ENCODE measurements around the gene FBXO5. TPM values are rescaled to one million over a fixed set of nuclear protein-coding genes. Genes with fewer than 3 reads are reported as not detected.
A peak's percentile ranks its signal among the peaks of the same experiment; 100 is the strongest.
"Not testable (repeated sequence)": the region's sequence is repeated elsewhere in the genome, so short reads cannot be mapped to it uniquely, and the experiment has no call there.

Gene FBXO5
- total and polyA plus RNA-seq, 2 experiments from 2014 or later = 11.2 to 15.5 TPM

- H3K9me3 ChIP-seq (ENCODE audit: low read depth) = no peaks in the 10 kb centered on the region
- H3K4me2 ChIP-seq (ENCODE audit: unreplicated experiment) = peak overlapping the region; percentile 83
- no peak overlapping the region for H3K9ac ChIP-seq
- H3K4me3 ChIP-seq = peak overlapping the region; percentile 91; the same call in 1 of the 2 replicates
- no peak overlapping the region for H2AFZ ChIP-seq
- peaks cover 20% of the 10 kb centered on the region for H3K36me3 ChIP-seq (ENCODE audit: low read depth)
- DNase-seq = no peak
- 0 out of 2 replicates have a peak, but pooled peaks cover 6% of the 10 kb centered on the region for H3F3A ChIP-seq (ENCODE audit: insufficient read depth)
- H3K27me3 ChIP-seq (replicated peaks; ENCODE audit: insufficient read depth) = no peaks in the 10 kb centered on the region
- TF ChIP-seq EZH2phosphoT487 (IDR thresholded peaks at IDR 0.05; ENCODE audit: insufficient read depth, low read depth) (no peak), EZH2 (IDR thresholded peaks at IDR 0.05; ENCODE audit: insufficient read depth, poor library complexity, severe bottlenecking) (no peak)
- H3K27ac ChIP-seq = no peak overlapping the region
- peaks cover 91% of the 10 kb centered on the region for H3K79me2 ChIP-seq (ENCODE audit: insufficient read depth)
- H3K9me2 ChIP-seq (ENCODE audit: insufficient read depth) = no peaks in the 10 kb centered on the region
- peaks cover 21% of the 10 kb centered on the region for H3K4me1 ChIP-seq (ENCODE audit: insufficient read depth)
- in situ Hi-C loops (cut with MboI) = no loop called here
- no peaks in the 10 kb centered on the region for H4K20me1 ChIP-seq (ENCODE audit: insufficient read depth)
These were observed 17.4 kb upstream of the FBXO5 start for GRCh38 chr6:153000243-153000642.

GRCh38 chr6:152999538-152999937, 16.7 kb upstream of the FBXO5 start:
- H3K4me3 ChIP-seq; DNase-seq; H2AFZ ChIP-seq; in situ Hi-C loops (cut with MboI); H3K4me2 ChIP-seq (ENCODE audit: unreplicated experiment); H3K9me3 ChIP-seq (ENCODE audit: low read depth); H4K20me1 ChIP-seq (ENCODE audit: insufficient read depth); H3F3A ChIP-seq (ENCODE audit: insufficient read depth); H3K27ac ChIP-seq; H3K27me3 ChIP-seq (replicated peaks; ENCODE audit: insufficient read depth); H3K9ac ChIP-seq; H3K9me2 ChIP-seq (ENCODE audit: insufficient read depth): not testable (repeated sequence)
- 71% methylated on average over 2 of the region's 2 CpGs for WGBS, 2 experiments (ENCODE audit: low coverage in 1 of 2, low lambda C conversion rate in 2 of 2, missing lambda C conversion rate in 2 of 2)
- Histone ChIP-seq H3K4me1 (ENCODE audit: insufficient read depth) (peaks cover 21% of the 10 kb centered on the region), H3K36me3 (ENCODE audit: low read depth) (peaks cover 20% of the 10 kb centered on the region), H3K79me2 (ENCODE audit: insufficient read depth) (peaks cover 93% of the 10 kb centered on the region)

GRCh38 chr6:152993847-152994246, 11.0 kb upstream of the FBXO5 start:
- H3K4me1 ChIP-seq (ENCODE audit: insufficient read depth) = no peaks in the 10 kb centered on the region
- no peak for TF ChIP-seq EZH2phosphoT487 (IDR thresholded peaks at IDR 0.05; ENCODE audit: insufficient read depth, low read depth)
- no peak for TF ChIP-seq EZH2 (IDR thresholded peaks at IDR 0.05; ENCODE audit: insufficient read depth, poor library complexity, severe bottlenecking)
- in situ Hi-C loops (cut with MboI) = no loop called here
- no peak overlapping the region for H3K27ac ChIP-seq
- H3K9me3 ChIP-seq (ENCODE audit: low read depth) = no peaks in the 10 kb centered on the region
- no peak overlapping the region for H3K4me3 ChIP-seq
- no peak overlapping the region for H3K4me2 ChIP-seq (ENCODE audit: unreplicated experiment)
- no peak for DNase-seq
- peaks cover 62% of the 10 kb centered on the region for H3K36me3 ChIP-seq (ENCODE audit: low read depth)
- H2AFZ ChIP-seq = no peak overlapping the region
- H3K9ac ChIP-seq = no peak overlapping the region
- no peaks in the 10 kb centered on the region for H4K20me1 ChIP-seq (ENCODE audit: insufficient read depth)
- H3K9me2 ChIP-seq (ENCODE audit: insufficient read depth) = no peaks in the 10 kb centered on the region
- peaks cover 95% of the 10 kb centered on the region for H3K79me2 ChIP-seq (ENCODE audit: insufficient read depth)
- H3F3A ChIP-seq (ENCODE audit: insufficient read depth) = 0 out of 2 replicates have a peak, but pooled peaks cover 13% of the 10 kb centered on the region
- no peaks in the 10 kb centered on the region for H3K27me3 ChIP-seq (replicated peaks; ENCODE audit: insufficient read depth)

DNA sequence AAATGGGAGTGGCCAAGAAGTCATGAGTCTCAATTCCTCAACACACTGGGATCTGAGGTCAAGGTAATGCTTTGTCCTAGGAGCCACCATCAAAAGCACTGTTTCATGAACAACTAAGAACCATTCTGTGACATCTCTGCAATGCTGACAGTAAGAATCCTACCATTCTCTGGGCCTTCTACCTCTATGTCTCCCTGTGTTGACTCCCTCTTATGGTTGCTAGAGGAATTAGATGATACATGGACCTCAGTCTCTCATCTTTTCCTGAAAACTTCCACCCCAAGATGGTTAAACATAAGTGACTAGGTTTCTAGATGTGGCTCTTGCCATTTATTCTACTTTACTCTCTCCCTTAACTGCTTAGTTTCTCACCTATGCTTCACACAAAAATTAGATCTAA, 10.6 kb upstream of the FBXO5 start:
- no peak overlapping the region for H2AFZ ChIP-seq
- in situ Hi-C loops (cut with MboI) = no loop called here
- H3F3A ChIP-seq (ENCODE audit: insufficient read depth) = 0 out of 2 replicates have a peak, but pooled peaks cover 13% of the 10 kb centered on the region
- no peak overlapping the region for H3K4me3 ChIP-seq
- TF ChIP-seq EZH2phosphoT487 (IDR thresholded peaks at IDR 0.05; ENCODE audit: insufficient read depth, low read depth) (no peak), EZH2 (IDR thresholded peaks at IDR 0.05; ENCODE audit: insufficient read depth, poor library complexity, severe bottlenecking) (no peak)
- H3K27me3 ChIP-seq (replicated peaks; ENCODE audit: insufficient read depth) = no peaks in the 10 kb centered on the region
- peaks cover 91% of the 10 kb centered on the region for H3K79me2 ChIP-seq (ENCODE audit: insufficient read depth)
- H3K36me3 ChIP-seq (ENCODE audit: low read depth) = peaks cover 58% of the 10 kb centered on the region
- no peaks in the 10 kb centered on the region for H3K9me2 ChIP-seq (ENCODE audit: insufficient read depth)
- H4K20me1 ChIP-seq (ENCODE audit: insufficient read depth) = no peaks in the 10 kb centered on the region
- no peak for DNase-seq
- H3K27ac ChIP-seq = no peak overlapping the region
- no peaks in the 10 kb centered on the region for H3K4me1 ChIP-seq (ENCODE audit: insufficient read depth)
- H3K9me3 ChIP-seq (ENCODE audit: low read depth) = no peaks in the 10 kb centered on the region
- H3K4me2 ChIP-seq (ENCODE audit: unreplicated experiment) = no peak overlapping the region
- no peak overlapping the region for H3K9ac ChIP-seq

DNA sequence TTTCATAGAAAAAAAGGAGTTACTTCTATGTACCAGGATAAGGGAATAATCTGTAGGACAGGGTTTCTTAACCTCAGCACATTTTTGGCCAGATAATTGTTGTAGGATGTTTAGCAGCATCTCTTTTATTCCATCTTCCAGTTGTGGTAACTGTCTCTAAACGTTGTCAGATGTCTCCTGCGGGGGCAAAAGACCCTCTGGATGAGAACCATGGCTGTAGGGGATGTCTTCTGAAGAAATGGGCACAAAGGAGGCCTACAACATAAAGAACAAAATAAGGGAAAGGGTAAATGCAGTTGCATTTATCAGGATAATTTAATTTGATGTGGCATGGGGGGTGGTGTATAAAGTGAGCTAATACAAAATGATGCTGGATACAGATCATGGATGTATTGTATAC, 4.1 kb upstream of the FBXO5 start:
- H3K27ac ChIP-seq = no peak overlapping the region
- H3K9ac ChIP-seq = no peak overlapping the region
- H3F3A ChIP-seq (ENCODE audit: insufficient read depth) = peaks cover 23% of the 10 kb centered on the region
- in situ Hi-C loops (cut with MboI) = no loop called here
- TF ChIP-seq EZH2 (IDR thresholded peaks at IDR 0.05; ENCODE audit: insufficient read depth, poor library complexity, severe bottlenecking) (no peak), EZH2phosphoT487 (IDR thresholded peaks at IDR 0.05; ENCODE audit: insufficient read depth, low read depth) (no peak)
- H3K9me3 ChIP-seq (ENCODE audit: low read depth) = no peaks in the 10 kb centered on the region
- H3K27me3 ChIP-seq (replicated peaks; ENCODE audit: insufficient read depth) = no peaks in the 10 kb centered on the region
- no peak overlapping the region for H2AFZ ChIP-seq
- WGBS, 2 experiments (ENCODE audit: low coverage in 1 of 2, low lambda C conversion rate in 2 of 2, missing lambda C conversion rate in 2 of 2) = 93 to 100% methylated on average over 2 of the region's 2 CpGs
- peaks cover 21% of the 10 kb centered on the region for H3K36me3 ChIP-seq (ENCODE audit: low read depth)
- H3K79me2 ChIP-seq (ENCODE audit: insufficient read depth) = peaks cover 67% of the 10 kb centered on the region
- no peak overlapping the region for H3K4me2 ChIP-seq (ENCODE audit: unreplicated experiment)
- no peaks in the 10 kb centered on the region; the same call in 1 of the 2 replicates for H4K20me1 ChIP-seq (ENCODE audit: insufficient read depth)
- no peak overlapping the region for H3K4me3 ChIP-seq
- no peak for DNase-seq
- H3K9me2 ChIP-seq (ENCODE audit: insufficient read depth) = no peaks in the 10 kb centered on the region
- H3K4me1 ChIP-seq (ENCODE audit: insufficient read depth) = 0 out of 2 replicates have a peak, but pooled peaks cover 9% of the 10 kb centered on the region

GRCh38 chr6:152985300-152985699, 2.5 kb upstream of the FBXO5 start:
- Histone ChIP-seq H3K27ac (peak overlapping the region; percentile 96), H3F3A (ENCODE audit: insufficient read depth) (peaks cover 18% of the 10 kb centered on the region), H3K4me1 (ENCODE audit: insufficient read depth) (peaks cover 19% of the 10 kb centered on the region), H3K4me3 (peak overlapping the region; percentile 98), H3K79me2 (ENCODE audit: insufficient read depth) (peaks cover 67% of the 10 kb centered on the region), H3K4me2 (ENCODE audit: unreplicated experiment) (peak overlapping the region; percentile 98)
- H4K20me1 ChIP-seq (ENCODE audit: insufficient read depth); in situ Hi-C loops (cut with MboI); H2AFZ ChIP-seq; H3K9me2 ChIP-seq (ENCODE audit: insufficient read depth); H3K27me3 ChIP-seq (replicated peaks; ENCODE audit: insufficient read depth); H3K9ac ChIP-seq; DNase-seq; H3K9me3 ChIP-seq (ENCODE audit: low read depth); H3K36me3 ChIP-seq (ENCODE audit: low read depth): not testable (repeated sequence)
- 86 to 87% methylated on average over 11 of the region's 11 CpGs for WGBS, 2 experiments (ENCODE audit: low coverage in 1 of 2, low lambda C conversion rate in 2 of 2, missing lambda C conversion rate in 2 of 2)

Measured in GM23248 (cell line).